ENCODE results near the gene WDR45.

DNA sequence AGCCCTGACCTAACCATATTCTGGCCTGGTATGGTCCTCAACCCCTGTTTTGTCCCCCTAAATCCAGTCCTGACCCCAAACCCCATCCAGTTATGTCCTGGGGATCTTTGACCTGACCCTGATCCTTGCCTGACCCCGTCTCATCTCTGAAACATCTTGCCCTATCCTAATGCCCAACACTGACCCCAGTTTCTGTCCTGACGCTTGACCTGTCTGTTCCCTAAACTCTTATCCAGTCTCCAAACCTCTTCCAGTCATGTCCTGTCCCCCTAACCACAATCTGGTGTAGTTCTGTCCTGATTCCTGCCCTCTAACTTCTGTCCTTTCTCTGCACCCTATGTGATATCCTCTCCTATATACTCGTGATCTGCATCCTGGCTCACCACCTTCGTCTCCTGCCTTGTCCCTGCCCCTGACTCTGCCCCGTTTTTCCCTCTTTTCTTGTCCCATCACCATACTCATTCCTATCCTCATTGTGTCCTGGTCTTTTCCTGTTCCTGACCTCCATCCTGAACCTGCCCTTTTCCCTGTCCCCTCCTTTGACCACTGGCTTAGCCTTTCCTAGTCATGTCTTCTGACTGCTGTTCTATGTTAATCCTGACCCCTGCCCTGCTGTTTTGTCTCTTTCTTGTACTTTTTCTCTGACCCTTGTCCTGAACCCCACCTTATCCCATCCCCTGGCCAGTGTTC, 25.5 kb downstream of the WDR45 start:
- no peak for TF ChIP-seq POLR2AphosphoS5 (IDR thresholded peaks at IDR 0.05; ENCODE audit: low read depth, low read length)
- TF ChIP-seq TAF1 (IDR thresholded peaks at IDR 0.05; ENCODE audit: borderline replicate concordance, low read depth, low read length) = no peak
